ENCODE measurements around the gene BCL2L15.

Gene BCL2L15

DNA sequence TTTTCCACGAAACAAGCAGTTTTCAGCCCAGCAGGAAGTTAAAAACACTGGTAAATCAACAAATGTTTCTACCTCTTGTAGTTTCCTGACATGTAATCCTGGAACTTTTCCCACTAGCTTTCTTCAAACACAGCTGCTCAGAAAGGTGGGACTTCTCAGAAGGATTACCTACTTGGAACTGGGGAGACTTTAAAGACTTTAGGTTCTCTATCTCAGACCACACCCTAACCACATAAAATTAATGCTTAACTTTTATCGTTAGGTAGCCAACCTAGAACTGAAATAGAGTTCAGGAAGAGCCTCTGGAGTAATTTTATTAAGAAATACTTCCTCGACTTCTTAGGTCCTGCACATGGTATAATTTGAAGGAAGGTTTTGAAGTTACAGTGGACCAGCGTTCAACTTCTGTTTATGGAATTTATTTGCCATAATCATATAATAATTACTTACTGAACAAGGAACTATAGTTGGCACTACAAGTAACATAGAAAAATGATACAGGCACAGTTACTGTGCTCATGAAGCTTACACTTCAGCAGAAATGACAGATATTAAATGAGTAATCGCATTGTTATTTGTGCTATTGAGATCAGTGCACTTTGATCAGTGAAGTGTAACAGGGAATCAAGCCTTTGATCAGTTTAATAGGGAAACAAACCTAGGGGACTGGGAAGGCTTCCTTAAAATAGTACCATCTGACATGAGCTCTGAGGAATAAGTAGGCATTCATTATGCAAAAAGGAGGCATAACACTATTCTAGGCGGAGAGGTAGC lies at the start of gene BCL2L15:
TSS of gene BCL2L15 (minus strand) at position 180 of the 774 bp plus-strand sequence. CDS start 206 bp downstream, outside the sequence.
- no peak for DNase-seq

DNA sequence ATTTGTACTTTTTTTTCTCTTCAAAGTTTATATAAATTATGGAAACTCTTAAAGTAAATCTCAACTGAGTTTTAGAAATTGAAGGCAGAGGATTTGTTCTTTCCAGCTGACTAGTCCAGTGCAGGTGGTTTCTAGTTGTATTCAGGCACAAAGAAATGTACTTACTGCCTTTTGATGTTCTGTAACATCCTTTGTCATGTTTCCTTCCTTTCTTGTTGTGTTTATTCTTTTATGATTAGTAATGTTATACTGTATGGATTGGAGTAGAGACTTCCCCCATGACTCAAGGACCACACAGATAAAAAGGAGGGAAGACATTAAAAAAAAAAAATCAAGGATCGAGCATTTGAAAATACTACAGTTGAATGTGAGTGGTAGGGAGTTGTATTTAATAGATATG lies 49.8 kb upstream of the BCL2L15 start:
- no peak for DNase-seq

GRCh38 chr1:113935970-113936369 lies 48.6 kb upstream of the BCL2L15 start:
- DNase-seq: no peak

DNA sequence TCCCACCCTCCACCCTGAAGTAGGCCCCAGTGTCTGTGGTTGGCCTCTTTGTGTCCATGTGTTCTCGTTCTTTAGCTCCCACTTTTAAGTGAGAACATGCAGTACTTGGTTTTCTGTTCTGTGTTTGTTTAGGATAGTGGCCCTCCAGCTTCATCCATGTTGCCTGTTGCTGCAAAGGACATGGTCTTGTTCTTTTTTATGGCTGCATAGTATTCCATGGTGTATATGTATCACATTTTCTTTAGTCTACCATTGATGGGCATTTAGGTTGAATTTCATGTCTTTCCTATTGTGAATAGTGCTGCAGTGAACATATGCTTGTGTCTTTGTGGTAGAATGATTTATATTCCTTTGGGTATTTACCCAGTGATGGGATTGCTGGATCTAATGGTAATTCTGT lies 47.8 kb upstream of the BCL2L15 start:
- no peak for DNase-seq

GRCh38 chr1:113934511-113935055 lies 47.2 kb upstream of the BCL2L15 start:
- DNase-seq: no peak

- DNase-seq: no peak
These were observed 46.6 kb upstream of the BCL2L15 start for GRCh38 chr1:113934006-113934405.

- no peak for DNase-seq
These were observed 44.1 kb upstream of the BCL2L15 start for GRCh38 chr1:113931451-113931851.

GRCh38 chr1:113930499-113931161 lies 43.2 kb upstream of the BCL2L15 start:
- peak; percentile 71 for DNase-seq

GRCh38 chr1:113929750-113930498 lies 42.5 kb upstream of the BCL2L15 start:
- DNase-seq: peak; percentile 68

GRCh38 chr1:113928941-113929749 lies 41.8 kb upstream of the BCL2L15 start, which contains the start of gene HIPK1:
Gene HIPK1, plus strand, starts transcription at chr1:113929324.
- peak; percentile 85 for DNase-seq

DNA sequence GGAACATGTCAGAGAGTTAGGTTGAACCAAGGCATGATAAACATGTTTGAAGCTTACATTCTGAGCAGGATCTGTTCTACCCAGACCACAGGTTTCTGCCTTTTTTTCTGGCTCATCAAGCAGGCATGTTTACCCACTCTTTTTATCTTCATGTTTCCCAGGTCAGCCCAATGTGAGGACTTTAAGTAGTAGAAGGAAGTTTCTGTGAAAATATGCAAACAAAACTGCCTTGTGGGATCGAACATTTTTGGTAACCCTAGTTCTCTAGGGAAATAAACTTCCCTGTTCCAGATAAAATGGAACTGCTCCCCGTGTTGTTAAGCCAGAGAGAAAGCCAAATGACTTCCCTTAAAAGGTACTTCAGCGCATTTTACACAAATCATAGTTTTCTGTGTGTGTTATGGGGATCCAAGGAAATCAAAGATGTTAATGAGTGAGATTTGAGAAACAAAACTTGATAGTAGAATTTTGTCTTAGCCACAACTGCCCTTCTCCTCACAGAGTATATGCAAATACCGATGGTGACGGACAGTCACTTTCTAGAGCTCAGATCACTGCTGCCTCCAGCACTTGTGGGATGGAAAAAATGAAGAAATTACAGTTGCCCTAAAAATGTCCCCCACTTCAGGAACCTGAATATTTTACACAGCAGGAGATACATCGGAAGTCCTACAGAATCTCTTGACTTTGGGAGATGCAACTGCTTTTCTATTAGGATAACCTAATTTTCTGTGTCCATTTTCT lies 41.0 kb upstream of the BCL2L15 start:
- no peak for DNase-seq

- DNase-seq: no peak
These were observed 37.1 kb upstream of the BCL2L15 start for GRCh38 chr1:113924473-113924872.

- no peak for DNase-seq
These were observed 35.6 kb upstream of the BCL2L15 start for GRCh38 chr1:113922957-113923356.

- DNase-seq: no peak
These were observed 30.9 kb upstream of the BCL2L15 start for GRCh38 chr1:113918243-113918642.

DNA sequence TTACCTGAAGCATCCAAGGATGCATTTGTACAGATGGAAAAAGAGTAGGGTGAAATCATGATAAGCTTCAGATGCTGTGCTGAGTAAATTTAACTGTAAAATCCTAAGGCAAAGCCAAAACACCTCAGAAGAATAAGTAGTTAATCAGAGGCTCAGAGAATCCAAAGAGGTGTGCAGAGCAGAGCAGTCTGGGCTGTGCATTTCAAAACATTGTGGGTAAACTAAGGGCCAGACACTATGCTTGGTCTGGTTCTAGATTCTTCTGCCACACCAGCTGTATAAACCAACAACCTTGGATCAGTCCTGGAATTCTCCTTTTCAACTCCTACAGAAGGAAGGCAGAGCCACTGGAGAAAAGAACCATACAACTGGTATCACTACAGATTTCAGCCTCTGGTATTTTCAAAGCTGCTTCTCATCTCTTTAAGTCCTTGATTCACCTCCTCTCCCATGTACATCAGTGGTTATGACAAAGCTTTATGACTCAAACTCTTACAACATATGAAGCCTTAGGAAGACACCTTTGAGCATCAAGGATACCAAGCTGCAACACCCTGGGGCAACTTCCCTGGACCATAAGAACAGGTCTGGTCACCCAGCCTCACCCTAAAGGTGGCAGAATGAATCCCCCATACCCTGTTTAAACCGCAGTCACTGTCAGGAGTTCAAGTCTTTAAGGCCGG lies 30.2 kb upstream of the BCL2L15 start:
- DNase-seq: no peak

- no peak for DNase-seq
These were observed 29.6 kb upstream of the BCL2L15 start for GRCh38 chr1:113916974-113917373.

GRCh38 chr1:113913887-113914664 lies 26.7 kb upstream of the BCL2L15 start:
- DNase-seq: no peak

GRCh38 chr1:113913312-113913668 lies 25.9 kb upstream of the BCL2L15 start:
- DNase-seq: no peak

GRCh38 chr1:113912594-113913311 lies 25.4 kb upstream of the BCL2L15 start:
- no peak for DNase-seq

DNA sequence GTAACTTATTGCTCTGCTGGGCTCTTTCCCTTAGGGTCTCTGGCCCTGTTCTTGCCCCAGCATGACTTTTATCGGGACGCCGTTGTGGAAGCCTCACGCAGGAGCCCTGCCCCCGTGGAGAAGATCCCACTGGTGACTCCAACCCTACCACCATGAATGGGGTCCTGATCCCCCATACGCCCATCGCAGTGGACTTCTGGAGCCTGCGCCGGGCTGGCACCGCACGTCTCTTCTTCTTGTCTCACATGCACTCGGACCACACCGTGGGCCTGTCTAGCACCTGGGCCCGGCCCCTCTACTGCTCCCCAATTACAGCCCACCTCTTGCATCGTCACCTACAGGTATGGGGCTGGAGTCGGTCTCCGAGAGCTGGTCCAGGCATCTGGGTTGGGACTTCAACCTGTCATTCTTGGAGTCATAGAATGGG lies 18.1 kb upstream of the BCL2L15 start:
- peak; percentile 61 for DNase-seq
